HG02884 (cell line): ENCODE data around the gene CSNK2A3.
"Not testable (repeated sequence)": the region's sequence is repeated elsewhere in the genome, so short reads cannot be mapped to it uniquely, and the experiment has no call there.

Experiments
- ATAC-seq: cut with Tn5 transposase; IDR thresholded peaks from one replicate; pipeline ENCODE4 v1.9.1; 2021; ENCODE audit warnings: mild to moderate bottlenecking, moderate library complexity; ENCODE audit not compliant: unreplicated experiment

The CSNK2A3 gene

DNA sequence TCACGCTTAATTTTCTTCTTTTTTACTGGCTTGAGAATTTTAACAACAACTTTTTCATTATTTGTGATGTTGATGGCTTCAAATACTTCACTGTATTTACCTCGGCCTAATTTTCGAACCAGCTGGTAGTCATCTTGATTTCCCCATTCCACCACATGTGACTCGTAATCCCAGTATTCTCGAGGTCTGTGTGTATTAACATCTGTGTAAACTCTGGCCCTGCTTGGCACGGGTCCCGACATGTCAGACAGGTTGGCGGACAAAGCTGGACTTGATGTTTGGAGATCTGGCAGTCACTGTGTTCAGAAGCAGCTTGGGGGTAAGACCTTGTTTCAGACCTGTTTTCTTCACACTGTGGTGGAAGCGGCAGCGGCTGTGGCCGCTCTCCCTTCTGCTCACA is at the start of gene CSNK2A3:
CSNK2A3 (minus strand) TSS at position 373 of the 400 bp plus-strand sequence; CDS start at position 242, 131 bp downstream.
- not testable (repeated sequence) for ATAC-seq

DNA sequence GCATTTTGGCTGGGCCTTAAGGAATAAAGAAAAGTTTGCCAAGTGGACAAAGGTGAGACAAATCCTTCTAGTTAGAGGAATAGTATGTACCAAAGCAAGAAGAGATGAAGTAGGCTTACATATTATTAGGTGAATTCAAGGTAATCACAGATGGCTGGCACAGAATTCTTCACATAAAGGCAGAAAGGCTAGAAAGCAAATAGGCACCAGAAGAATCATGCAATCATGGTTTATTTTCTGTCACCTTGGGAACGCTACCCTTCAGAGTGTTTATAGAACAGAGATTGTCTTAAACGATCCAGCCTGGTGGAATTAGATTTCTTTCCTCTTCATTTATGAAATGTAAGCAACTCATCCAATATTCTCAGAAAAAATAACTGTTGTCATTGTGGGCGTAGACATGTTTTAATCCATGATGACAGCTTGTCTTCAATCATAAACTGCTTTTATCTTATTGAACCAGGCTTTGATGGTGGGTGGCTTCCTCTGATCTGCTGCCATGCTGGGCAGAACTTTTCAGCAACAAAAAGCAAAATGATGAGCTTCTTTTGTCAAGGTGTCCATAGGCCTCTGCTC is 49.0 kb upstream of the CSNK2A3 start:
- no peak for ATAC-seq

DNA sequence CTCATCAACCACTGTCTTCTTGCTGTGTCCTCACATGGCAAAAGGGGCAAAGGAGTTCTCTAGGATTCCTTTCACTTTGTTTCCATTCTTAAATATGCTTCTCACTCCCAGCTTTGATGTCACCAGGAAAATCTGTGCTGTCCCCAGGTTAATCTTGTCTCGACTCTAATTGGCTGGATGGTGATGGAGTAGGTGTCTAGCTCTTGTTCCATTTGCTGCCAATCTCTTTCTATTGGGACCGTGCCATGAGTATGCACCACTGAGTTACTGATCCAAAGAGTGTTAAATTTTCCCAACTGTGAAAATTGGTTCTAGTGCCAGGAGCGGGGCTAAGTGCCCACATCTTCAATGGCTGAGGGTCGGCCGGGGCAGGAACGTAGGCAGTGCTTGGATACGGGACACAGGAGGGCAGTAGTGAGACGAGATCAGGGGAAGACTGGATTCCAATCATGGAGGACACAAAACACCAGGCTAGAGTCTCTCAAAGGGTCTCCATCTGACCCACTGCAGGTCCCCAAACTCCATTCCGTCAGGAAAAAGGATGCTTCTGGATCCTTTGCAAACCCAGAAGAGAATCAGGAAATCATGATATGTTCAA is 47.7 kb upstream of the CSNK2A3 start:
- ATAC-seq: no peak

DNA sequence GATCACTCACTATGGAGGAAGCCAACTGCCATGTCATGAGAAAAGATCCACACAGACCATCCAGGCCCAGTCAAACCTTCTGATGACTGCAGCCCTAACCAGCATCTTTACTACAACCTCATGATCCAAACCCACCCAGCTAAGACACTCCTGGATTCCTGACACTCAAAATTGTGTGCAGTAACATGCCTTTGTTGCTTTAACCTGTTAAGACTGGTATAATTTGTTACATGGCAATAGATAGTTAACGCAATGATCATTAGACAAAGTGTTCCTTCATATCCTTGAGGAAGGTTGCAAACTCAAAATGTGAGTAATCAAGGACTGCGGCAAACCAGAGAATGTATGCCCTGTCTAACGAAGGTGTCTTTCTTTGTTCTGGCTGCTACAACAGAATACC is 47.1 kb upstream of the CSNK2A3 start:
- no peak for ATAC-seq

DNA sequence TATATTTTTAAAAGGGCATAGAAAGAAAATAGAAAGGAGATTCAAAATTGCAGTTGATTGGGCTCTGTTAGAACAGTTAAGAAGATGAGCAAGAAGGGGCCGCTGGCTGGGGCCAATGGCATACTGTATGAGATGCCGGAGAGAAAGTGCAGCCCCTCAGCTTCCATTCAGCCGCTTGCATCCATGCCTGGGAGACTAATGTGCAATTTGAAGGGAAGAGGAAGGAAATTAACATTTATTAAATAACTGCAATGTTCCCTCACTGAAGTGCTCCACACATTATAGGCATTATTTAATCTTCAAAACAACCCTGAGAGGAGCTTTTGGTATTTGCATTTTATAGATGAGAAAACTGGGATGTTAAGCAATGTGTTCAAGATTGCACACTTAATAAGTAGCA is 44.7 kb upstream of the CSNK2A3 start:
- ATAC-seq: no peak

DNA sequence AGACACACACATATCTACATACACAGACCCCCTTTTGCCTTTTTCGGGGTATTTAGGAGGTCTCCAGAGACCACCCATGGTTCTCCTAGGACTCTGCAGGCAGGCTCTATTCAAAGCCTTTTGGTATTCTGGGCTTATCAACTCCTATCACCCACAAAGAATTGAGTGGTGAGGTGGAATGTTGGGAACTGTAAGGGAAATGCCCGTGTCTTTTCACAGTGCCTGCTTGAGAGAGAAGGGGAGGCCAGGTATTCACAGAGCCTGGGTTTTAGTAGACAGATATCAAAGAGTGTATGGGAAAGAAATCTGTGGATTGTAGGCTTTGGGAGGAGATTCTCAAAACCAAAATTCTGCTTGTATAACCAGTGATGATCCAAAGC is 44.0 kb upstream of the CSNK2A3 start:
- ATAC-seq: no peak

DNA sequence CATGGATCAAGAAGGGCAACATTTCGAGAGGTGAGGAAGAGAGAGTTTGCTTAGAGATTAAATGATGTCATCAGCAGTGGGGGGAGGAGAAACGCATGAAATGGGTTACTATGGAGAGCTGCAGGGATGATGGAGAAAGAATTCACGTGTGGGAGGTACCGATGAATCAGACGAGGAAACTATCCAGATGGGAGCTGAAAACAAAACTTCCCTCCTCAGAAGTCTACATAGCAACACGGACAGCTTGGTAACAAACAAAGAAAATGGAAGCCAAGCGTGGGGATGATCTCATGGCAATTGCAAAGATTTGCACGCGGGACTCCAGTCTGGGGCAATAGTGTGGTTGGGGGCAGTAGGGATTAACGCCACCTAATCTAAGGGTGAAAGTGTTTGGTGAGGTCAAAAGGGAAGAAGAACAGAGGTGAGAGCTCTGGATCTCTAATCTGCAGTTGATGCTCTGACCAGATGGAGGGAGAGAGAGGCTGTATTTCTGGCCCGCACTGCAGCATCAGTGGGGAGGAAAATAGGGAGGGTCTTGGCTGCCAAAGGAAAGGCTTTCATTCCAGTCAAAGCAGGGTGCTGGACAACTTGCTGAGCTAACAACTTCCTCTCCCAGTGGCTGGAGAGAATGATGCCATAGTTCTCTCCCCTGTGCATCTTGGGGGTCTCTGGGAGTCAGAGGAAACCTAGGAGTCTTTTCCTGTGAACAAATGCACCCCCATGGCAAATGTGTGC is 43.4 kb upstream of the CSNK2A3 start:
- ATAC-seq: no peak

DNA sequence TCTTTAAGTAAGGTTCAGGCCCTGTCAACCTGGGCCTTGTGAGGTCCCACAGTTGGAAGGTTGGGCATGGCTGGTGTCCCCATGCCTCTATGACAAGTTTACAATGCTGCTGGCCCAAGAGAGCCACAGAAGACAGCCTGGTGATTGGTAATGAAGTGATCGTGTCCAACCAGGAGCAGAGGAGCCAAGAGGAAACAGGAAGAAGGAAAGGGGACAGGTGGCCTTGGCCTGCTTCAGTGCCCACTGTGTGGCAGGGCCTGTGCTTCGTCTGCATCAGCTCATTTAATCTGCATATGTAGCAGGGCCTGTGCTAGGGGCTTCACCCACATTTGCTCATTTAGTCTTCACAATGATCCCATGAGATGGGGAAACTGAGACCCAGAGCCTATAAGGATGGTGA is 42.1 kb upstream of the CSNK2A3 start:
- no peak for ATAC-seq

DNA sequence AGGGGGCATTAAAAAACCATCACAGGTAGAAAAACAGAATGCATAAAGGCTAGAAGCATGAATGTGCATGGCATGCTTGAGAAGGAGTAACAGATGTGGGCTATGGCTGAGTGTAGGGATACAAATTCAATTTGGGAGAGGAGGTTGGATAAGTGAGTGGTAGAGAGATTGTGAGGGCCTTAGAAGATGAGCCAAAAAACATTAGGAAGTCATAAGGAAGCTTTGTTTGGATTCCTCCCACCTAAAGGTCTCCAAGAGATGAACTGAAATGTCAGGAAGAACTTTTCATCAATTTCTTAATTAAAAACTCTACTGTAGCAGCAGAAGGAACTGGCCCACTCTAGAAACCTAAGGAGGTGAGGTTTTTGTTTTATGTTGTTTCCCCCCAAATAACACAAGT is 41.2 kb upstream of the CSNK2A3 start:
- ATAC-seq: no peak

DNA sequence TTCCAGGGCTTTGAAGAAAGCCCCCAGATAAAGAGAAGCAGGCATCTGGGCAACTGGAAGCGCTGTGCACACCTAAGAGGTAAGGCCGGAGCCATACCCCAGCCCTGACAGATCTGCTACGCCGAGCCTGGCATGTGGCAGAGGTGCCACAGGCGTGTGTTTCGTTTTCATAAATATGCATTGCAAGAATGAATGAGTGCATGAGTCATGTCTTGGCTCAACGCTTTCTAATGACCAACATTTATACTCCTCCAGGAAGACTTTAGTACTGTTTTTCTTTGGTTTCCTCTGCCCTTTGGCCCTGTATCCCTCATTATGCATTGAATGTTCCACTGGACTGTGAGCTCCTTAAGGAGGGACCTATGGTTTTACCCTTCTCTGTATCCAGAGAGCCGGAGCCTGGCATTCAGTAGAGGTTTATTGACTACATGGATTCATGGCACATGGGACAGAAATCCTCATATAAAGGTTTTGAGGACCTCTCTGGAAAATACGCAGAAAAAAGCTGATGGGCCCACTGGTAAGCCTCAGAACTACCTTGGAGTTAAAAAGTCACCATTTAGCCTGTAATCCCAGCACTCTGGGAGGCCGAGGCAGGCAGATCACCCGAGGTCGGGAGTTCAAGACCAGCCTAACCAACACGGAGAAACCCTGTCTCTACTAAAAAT is 38.9 kb upstream of the CSNK2A3 start:
- no peak for ATAC-seq

DNA sequence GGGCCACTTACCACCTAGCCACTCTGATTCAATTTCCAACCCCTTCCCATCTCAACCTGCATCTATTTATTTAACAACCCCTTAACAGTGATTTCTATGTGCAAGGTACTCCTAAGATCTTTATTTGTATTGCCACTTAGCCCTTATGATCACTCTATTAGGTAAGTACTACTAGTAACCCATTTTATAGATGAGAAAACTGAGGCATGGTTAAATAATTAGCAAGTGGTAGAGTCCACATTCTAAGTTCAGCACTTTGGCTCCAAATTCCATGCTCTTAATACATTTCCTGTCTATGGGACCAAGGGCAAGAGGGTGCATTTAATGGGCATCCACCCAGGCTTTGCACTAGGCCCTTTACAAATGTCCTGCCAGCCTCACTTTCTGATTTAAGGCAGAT is 38.1 kb upstream of the CSNK2A3 start:
- no peak for ATAC-seq

DNA sequence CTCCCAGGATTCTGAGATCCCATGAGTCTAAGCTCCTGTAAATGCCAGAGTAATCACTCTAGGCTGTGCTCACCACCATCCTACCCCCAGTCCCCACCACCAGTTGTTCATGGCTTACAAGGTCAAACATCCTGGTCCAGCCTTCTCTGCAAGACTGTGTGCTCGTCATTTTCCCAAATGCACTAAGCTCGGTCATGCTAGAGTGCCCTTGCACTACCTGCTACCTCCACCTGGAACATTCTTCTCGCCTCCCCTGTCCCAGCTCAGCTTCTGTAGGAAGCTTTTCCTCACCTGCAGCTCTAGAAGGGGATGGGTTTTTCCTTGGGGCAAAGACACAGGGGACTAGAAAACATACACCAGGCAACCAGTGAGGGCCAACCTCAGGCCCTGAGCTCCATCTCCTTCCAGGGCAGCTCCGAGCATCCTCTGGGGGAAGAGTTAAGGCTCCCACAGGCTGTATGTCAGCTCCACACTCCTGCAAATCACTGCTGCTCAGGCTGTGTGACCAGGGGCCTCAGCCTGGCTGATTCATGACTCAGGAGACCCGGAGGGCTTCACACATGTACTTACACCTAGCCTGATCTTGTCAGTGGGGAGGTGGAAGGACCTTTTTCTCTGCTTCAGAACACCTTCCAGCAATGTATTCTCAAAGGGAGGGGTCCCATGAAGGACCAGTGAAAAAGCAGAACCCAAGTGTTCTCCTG is 37.2 kb upstream of the CSNK2A3 start:
- ATAC-seq: no peak

DNA sequence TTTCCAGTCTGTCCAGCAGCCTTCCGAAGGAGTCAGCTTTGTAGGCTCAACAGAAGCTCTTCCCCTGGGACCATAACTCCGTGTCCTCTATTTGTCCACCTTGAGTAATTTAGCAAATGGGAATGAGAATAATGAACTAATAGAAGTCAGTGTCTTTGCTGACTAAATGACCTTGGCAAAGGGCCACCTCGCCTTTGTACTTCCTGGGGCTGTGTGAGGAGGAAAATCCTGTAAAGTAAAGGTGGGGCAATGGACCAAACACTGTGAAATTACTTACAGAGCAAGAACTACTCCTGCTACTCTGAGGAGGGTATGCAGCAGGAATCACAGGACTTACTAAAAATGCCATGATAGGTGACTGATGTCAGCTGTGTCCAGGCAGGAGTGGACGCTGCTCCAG is 36.2 kb upstream of the CSNK2A3 start:
- no peak for ATAC-seq

DNA sequence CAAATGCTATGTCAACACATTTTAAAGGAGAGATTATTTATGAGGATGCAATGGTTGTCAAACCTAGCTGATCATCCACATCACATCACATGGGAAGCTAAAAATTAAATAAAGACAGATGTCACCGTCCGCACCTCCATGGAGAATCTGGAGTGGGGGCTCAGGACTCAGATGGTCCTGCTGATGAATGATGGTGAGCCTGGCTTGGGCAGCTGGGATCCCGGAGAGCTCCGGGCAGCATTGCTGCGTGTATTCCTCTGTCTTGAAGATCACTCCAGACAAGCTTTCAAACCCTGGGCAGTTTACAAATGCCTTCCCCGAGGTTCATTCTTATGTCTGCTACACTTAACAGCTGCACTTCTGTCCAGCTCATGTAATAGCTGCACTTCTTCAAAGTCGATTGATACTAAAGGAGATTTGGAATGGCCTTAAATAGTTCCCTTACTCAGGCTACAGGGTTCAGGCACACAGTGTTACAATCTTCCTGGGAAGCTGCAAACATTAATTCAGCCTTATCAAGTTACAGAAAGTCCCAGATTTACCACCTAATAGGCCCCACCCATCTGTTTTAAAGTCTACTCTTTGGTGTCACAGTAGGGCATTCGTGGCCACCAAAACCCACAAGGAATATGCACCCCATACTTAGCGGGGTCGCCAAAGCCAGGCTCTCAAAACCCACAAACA is 34.7 kb upstream of the CSNK2A3 start:
- no peak for ATAC-seq

DNA sequence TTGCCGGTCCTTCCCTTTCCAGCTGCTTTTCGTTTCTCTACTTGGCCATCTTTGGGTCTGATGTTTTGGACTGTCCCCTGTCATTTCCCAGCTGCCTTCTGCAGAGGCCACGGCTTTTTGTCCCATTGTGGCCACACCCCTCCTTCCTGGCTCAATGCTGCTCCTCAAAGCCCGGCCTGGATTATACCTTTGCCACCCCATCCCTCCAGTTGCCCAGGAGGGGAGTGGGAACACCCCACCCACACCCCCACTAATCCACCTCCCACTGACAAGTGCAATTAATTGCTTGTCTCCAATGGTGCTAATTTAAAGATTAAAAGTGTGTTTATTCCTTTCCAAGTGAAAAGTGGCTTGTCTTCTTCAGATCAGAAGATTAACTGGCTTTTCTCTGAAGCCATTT is 34.2 kb upstream of the CSNK2A3 start:
- no peak for ATAC-seq

DNA sequence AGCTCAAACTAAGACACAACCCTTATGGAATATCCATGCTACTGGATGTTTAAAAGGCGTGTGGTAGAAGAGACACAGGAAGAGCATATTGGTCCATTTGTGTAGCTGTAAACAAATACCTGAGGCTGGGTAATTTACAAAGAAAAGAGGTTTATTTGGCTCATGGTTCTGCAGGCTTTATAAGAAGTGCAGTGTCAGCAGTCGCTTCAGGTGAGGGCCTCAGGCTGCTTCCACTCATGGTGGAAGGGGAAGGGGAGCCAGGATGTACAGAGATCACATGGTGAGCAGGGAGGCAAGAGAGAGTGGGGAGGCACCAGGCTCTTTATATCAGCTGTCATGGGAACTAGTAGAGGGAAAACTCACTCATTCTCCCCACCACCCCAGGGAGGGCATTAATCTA is 31.8 kb upstream of the CSNK2A3 start:
- no peak for ATAC-seq

DNA sequence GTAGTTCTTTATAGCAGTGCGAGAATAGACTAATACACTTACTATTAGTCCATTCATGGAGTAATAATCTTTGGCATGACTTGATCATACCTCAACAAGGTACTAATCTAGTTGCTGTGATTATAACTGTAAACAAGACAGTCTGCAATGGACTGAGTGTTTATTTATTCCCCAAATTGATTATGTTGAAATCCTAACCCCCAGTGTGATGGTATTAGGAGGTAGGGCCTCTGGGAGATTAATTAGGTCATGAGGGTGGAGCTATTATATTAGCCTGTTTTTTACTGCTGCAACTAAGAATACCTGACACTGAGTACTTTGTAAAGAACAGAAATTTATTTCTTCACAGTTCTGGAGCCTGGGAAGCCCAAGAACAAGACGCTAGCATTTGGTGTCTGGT is 30.9 kb upstream of the CSNK2A3 start:
- ATAC-seq: no peak

DNA sequence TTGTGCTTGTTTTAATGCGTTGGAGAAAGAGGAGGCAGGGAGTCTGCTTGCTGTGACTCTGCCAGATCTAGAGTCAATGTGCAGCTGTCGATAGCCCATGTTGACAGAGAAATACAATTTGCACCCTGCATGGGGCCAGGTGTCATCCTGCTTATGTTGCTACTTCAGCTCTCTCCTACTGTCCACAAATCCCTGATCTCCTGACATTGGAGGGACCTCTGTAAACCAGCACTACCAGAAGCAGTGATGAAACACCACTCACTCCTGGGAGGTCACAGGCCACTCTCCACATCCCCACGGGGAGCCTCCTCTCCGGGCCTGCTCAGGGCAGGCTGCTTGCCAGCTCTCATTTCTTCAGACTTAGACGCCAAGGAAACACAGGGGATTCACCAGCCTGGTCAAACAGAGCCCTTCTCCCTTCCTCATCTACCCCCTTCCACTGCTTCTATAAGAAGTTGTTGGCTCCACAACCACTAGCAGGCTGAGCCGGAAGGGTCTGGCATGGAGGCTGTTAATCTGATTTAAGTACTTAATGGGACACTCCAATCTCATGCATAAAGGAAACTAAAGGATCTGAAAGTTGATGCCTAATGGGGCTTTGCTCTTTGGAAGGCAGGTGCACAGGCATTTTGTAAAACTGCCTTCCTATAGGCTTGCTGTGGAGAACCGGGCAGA is 29.9 kb upstream of the CSNK2A3 start:
- no peak for ATAC-seq

DNA sequence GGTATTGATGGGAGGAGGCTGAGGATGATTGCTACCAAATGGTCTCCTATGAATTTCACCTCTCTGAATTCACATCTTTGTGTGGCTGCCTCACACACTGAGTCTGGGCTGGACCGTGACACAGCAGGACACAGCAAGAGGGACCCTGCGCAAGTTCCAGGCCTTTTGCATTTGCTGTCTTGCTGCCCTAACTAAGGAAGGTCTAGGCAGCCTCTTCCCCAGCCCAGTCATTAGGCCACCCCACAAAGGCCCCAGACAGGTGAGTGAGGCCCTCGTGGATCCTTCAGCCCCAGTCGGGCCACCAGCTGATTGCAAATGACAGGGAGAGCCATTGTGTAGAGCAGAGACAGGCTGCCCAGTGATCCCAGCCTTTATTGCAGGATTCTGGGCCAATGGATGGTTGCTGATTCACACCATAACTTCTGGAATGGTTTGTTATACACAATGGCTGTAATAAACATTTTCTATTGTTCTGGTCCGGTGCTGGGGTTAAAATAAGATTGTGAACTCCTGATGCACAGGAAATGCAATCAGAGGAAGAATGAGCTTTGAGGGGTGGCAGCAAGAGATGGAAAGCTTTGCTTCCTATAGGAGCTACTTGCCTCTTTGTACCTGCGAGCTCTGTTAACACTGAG is 28.5 kb upstream of the CSNK2A3 start:
- ATAC-seq: no peak

DNA sequence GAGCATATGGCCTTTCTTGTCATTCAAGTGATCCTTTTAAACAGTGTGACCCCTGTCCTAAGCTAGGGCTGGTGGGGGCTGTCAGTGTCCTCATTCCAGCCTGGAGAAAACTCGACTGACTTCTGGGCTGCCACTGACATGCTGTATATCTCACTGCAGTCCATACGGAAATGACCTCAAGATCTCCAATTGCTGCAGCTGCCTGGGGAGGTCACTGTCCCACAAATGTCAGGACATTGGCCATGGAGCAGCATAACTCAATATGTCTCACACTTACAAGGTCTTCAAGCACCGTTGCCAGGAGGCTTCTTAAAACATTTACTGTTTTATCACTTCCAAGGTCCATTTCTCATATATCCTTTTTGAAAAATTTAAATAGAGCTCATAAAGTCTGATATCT is 27.8 kb upstream of the CSNK2A3 start:
- no peak for ATAC-seq
